ENCODE data around the gene DRC1. TPM values are rescaled to one million over a fixed set of nuclear protein-coding genes. Genes with fewer than 3 reads are reported as not detected.
"Not testable (repeated sequence)": the region's sequence is repeated elsewhere in the genome, so short reads cannot be mapped to it uniquely, and the experiment has no call there.

Gene DRC1
- total and polyA plus RNA-seq, 12 donors, result 0.10 to 0.56 (median 0.14) TPM; not detected in 7

DNA sequence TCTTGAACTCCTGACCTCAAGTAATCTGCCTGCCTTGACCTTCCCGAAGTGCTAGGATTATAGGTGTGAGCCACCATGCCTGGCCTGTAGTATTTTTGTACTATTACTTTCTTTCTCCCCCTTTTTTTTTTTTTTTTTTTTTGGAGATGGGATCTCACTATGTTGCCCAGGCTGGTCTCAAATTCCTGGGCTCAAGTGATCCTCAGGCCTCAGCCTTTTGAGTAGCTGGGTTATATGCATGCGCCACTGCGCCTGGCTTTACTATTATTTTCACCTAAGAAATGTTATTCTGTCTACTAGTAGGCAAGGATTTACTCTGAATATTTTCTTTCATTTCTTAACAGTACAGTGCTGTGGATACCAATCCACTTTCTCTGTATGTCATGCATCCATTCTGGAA, 37.8 kb upstream of the DRC1 start:
- H3K27ac ChIP-seq, result no peak overlapping the region
- peaks cover 0 to 7% of the 10 kb centered on the region in 2 donors for H3K4me1 ChIP-seq (replicated peaks in 1 of 2)
- WGBS, 4 donors, result 65 to 85% (median 76%) methylated on average over 3 of the region's 3 CpGs
- H3K9me3 ChIP-seq (replicated peaks in 1 of 3), result no peaks in the 10 kb centered on the region
- H3K36me3 ChIP-seq (replicated peaks in 1 of 2), result peaks cover 0 to 6% of the 10 kb centered on the region in 2 donors
- no peak for DNase-seq
- intact Hi-C loops (cut with DNase I), result no loop called here
- no peaks in the 10 kb centered on the region for H3K27me3 ChIP-seq
- TF ChIP-seq, protein P1, sequence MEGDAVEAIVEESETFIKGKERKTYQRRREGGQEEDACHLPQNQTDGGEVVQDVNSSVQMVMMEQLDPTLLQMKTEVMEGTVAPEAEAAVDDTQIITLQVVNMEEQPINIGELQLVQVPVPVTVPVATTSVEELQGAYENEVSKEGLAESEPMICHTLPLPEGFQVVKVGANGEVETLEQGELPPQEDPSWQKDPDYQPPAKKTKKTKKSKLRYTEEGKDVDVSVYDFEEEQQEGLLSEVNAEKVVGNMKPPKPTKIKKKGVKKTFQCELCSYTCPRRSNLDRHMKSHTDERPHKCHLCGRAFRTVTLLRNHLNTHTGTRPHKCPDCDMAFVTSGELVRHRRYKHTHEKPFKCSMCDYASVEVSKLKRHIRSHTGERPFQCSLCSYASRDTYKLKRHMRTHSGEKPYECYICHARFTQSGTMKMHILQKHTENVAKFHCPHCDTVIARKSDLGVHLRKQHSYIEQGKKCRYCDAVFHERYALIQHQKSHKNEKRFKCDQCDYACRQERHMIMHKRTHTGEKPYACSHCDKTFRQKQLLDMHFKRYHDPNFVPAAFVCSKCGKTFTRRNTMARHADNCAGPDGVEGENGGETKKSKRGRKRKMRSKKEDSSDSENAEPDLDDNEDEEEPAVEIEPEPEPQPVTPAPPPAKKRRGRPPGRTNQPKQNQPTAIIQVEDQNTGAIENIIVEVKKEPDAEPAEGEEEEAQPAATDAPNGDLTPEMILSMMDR (IDR thresholded peaks at IDR 0.05), result no peak
- no peak for TF ChIP-seq POLR2A (IDR thresholded peaks at IDR 0.05)
- H3K4me3 ChIP-seq, result no peak overlapping the region

- intact Hi-C loops (cut with DNase I), result no loop called here
- H3K9me3 ChIP-seq (replicated peaks in 1 of 3), result no peaks in the 10 kb centered on the region
- 90 to 95% (median 92%) methylated on average over 4 of the region's 4 CpGs for WGBS, 4 donors
- H3K4me1 ChIP-seq (replicated peaks in 1 of 2), result peaks cover 0 to 7% of the 10 kb centered on the region in 2 donors
- H3K27me3 ChIP-seq, result no peaks in the 10 kb centered on the region
- no peak overlapping the region for H3K27ac ChIP-seq
- no peak for TF ChIP-seq POLR2A (IDR thresholded peaks at IDR 0.05)
- TF ChIP-seq, protein P1 (IDR thresholded peaks at IDR 0.05), result no peak
- no peak overlapping the region for H3K4me3 ChIP-seq
- no peak for DNase-seq
- H3K36me3 ChIP-seq (replicated peaks in 1 of 2), result peaks cover 0 to 6% of the 10 kb centered on the region in 2 donors
Measured at GRCh38 chr2:26364669-26365068, 37.1 kb upstream of the DRC1 start.

- 87 to 97% (median 94%) methylated on average over 5 of the region's 5 CpGs for WGBS, 4 donors
- TF ChIP-seq, protein P1 (IDR thresholded peaks at IDR 0.05), result no peak
- no peak for TF ChIP-seq POLR2A (IDR thresholded peaks at IDR 0.05)
- DNase-seq, result no peak
- peaks cover 0 to 7% of the 10 kb centered on the region in 2 donors for H3K4me1 ChIP-seq (replicated peaks in 1 of 2)
- H3K36me3 ChIP-seq (replicated peaks in 1 of 2), result peaks cover 0 to 6% of the 10 kb centered on the region in 2 donors
- no peaks in the 10 kb centered on the region for H3K9me3 ChIP-seq (replicated peaks in 1 of 3)
- no peaks in the 10 kb centered on the region for H3K27me3 ChIP-seq
- no peak overlapping the region for H3K27ac ChIP-seq
- H3K4me3 ChIP-seq, result no peak overlapping the region
- intact Hi-C loops (cut with DNase I), result no loop called here
Measured at GRCh38 chr2:26366957-26367356, 34.8 kb upstream of the DRC1 start.

DNA sequence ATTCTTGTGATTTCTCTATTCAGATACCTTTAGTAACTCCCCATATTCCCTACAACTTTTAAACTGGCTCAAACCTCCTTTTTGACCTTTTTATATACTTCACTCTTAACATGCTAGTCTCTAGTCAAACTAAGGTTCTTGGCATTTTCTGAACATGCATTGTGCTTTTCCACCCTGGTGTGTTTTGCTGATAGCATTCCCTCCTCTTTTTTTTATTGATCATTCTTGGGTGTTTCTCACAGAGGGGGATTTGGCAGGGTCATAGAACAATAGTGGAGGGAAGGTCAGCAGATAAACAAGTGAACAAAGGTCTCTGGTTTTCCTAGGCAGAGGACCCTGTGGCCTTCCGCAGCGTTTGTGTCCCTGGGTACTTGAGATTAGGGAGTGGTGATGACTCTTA, 32.1 kb upstream of the DRC1 start:
- H3K9me3 ChIP-seq (replicated peaks in 1 of 3); H3K4me3 ChIP-seq; H3K36me3 ChIP-seq (replicated peaks in 1 of 2); H3K4me1 ChIP-seq (replicated peaks in 1 of 2); H3K27me3 ChIP-seq; DNase-seq; H3K27ac ChIP-seq; intact Hi-C loops (cut with DNase I): not testable (repeated sequence)
- WGBS, 4 donors, result 46 to 100% (median 50%) methylated on average over 1 to 2 of the region's 2 CpGs; no CpG with 5 or more reads in 1 of the 4 donors

DNA sequence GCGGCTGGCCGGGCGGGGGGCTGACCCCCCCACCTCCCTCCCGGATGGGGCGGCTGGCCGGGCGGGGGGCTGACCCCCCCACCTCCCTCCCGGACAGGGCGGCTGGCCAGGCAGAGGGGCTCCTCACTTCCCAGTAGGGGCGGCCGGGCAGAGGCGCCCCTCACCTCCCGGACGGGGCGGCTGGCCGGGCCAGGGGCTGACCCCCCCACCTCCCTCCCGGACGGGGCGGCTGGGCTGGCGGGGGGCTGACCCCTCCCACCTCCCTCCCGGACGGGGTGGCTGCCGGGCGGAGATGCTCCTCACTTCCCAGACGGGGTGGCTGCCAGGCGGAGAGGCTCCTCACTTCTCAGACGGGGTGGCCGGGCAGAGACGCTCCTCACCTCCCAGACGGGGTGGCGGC, 30.8 kb upstream of the DRC1 start:
- intact Hi-C loops (cut with DNase I); DNase-seq; H3K27me3 ChIP-seq; H3K9me3 ChIP-seq (replicated peaks in 1 of 3); H3K4me1 ChIP-seq (replicated peaks in 1 of 2); H3K27ac ChIP-seq; H3K4me3 ChIP-seq: not testable (repeated sequence)
- 67 to 95% methylated on average over 3 to 9 of the region's 31 CpGs; no CpG with 5 or more reads in 2 of the 4 donors for WGBS, 4 donors
- peaks cover 0 to 13% of the 10 kb centered on the region in 2 donors for H3K36me3 ChIP-seq (replicated peaks in 1 of 2)
